GM19099 (cell line): ENCODE results near the gene SH2D4B.

ENCODE experiments used
- POLR2A ChIP-seq: IDR thresholded peaks from 3 replicates; pipeline ENCODE4 v1.6.1; 2011; ENCODE audit warnings: low read depth; ENCODE audit not compliant: insufficient read length; ENCODE audit errors: extremely low read depth

The SH2D4B gene

GRCh38 chr10:80500572-80501380, 36.9 kb upstream of the SH2D4B start:
- no peak for TF ChIP-seq POLR2A

- TF ChIP-seq POLR2A, result no peak
Measured at GRCh38 chr10:80501381-80501912, 36.3 kb upstream of the SH2D4B start.

GRCh38 chr10:80501913-80502521, 35.7 kb upstream of the SH2D4B start:
- no peak for TF ChIP-seq POLR2A

DNA sequence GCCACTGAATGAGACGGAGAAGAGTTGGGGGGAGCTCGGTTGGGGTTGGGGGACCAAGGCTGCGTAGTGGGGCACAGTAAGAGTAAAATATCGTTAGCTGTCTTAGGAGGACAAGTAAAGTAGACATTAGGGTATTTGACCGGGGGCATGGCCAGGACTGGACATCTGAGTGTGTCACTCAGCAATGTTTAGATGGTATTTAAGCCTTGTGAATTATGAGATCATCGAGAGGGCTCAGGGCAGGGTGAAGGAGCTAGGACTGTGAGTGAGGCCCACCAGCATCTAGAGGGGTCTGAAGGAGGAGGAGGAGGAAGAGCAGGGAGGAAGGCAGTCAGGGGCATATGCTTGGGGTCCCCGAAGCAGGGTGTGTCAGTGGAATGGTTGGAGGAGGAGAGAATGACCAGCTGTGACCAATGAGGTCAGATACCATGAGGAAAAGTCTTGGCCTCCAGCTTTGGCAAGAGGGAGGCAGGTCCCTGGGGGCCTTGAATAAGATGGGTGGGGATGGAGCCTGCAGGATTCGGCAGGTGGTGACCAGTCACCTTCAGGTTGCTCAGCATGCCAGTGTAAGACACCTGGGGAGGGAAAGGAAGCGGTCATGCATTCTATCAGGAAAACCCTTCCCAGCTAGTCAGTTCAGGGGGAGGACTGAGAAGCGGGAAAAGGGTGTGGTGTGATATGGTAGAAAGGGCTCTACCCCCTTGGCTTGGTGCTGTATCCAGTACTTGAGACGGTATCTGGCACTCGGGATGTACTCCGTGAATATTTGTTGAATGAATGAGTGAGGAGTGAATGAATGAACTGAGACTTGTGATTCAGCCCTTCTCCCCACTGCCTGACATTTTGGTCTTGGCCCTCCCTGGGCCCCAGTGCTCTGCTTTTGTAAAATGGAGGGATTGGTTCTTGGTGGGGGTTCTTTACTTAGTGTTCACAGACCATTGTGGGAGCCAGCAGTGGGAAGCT, 34.8 kb upstream of the SH2D4B start:
- TF ChIP-seq POLR2A, result no peak

- TF ChIP-seq POLR2A, result no peak
Measured at GRCh38 chr10:80503584-80504157, 34.0 kb upstream of the SH2D4B start.

- TF ChIP-seq POLR2A, result no peak
Measured at GRCh38 chr10:80504158-80504811, 33.4 kb upstream of the SH2D4B start.

DNA sequence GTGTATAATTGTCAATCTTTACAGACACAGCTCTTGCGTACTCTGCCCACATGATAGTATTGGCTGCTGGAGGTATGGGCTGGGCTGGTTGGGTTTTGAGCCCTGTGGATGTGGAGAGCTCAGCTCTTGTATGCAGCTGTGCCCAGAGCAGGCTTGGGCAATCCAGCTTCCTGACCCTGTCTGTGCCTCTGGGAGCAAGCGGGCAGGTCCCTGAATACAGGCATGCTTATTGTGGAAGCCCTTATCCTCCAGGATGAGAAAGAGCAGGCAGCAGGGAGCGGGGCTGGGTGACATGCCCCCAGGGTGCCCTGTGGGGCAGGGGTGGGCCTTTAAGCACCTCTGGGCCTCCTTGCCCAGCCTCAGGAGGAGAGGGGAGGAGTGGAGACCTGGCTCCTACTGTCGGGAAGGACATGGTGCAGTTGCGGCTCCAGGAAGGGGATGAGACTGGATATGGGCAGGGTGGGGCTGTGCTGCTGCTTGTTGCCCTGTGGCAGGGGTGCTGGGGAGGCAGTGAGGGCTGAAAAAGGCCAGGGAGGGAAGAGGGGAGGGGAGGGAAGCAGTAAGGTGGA, 32.7 kb upstream of the SH2D4B start:
- TF ChIP-seq POLR2A, result no peak

GRCh38 chr10:80506189-80506575, 31.5 kb upstream of the SH2D4B start:
- no peak for TF ChIP-seq POLR2A

DNA sequence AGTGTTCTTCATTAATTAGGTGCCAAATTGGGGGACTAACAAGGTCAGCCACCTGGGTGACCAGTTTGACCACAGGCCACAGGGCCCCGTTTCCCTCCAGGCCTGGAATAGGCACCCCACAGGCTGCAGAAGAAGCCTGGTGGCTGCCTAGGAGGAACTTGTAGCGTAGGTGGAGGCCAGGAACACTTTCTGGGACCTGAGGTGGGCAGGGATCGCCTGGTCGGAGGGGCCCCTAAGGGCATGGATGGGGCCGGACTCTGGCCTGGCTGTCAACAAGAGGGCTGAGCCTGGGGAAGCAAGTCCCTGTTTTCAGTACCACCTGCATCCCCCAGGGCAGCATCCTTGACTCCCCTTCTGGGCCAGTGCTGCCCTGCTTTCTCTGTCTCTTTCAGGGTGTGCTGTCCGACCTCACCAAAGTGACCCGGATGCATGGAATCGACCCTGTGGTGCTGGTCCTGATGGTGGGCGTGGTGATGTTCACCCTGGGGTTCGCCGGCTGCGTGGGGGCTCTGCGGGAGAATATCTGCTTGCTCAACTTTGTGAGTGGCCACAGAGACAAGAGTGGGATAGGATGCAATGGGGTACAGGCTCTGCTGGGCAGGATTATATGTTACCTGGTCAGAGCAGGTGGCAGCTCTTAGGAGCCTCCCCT, 30.7 kb upstream of the SH2D4B start:
- TF ChIP-seq POLR2A, result no peak

GRCh38 chr10:80509108-80509402, 28.6 kb upstream of the SH2D4B start:
- no peak for TF ChIP-seq POLR2A

DNA sequence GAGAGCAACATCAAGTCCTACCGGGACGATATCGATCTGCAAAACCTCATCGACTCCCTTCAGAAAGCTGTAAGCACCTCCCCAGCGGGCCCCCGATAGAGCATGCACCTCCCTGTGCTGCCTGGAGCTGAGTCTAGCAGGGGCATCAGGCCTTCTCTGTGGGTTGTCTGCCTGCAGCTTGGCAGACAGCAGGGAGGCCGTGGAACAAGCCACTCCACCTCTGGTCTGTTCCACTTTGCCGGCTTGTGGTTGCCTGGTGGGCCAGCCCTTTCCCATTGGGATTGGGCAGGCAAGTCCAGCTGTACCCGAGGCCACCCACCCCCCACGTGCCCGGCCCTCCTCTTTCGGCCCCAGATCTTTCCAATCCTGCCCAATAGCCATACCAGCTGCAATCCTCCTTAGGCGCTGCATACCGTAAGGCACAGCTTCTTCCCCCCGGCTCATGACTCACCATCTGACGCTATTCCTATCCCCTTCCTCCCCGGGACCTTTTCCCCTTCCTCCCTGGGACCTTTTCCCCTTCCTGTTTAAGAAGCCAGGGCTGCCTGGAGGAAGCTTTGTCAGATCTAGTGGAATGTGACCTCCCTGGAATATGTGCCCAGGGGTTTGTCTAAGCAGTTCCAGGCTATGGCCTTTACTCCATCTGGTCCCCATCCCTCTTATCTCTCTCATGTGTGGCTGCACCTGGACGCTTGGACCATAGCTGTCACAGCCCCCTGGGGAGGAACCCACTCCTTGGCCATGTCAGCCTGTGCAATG, 28.1 kb upstream of the SH2D4B start:
- no peak for TF ChIP-seq POLR2A

- TF ChIP-seq POLR2A, result no peak
Measured at GRCh38 chr10:80512031-80512526, 25.6 kb upstream of the SH2D4B start.

DNA sequence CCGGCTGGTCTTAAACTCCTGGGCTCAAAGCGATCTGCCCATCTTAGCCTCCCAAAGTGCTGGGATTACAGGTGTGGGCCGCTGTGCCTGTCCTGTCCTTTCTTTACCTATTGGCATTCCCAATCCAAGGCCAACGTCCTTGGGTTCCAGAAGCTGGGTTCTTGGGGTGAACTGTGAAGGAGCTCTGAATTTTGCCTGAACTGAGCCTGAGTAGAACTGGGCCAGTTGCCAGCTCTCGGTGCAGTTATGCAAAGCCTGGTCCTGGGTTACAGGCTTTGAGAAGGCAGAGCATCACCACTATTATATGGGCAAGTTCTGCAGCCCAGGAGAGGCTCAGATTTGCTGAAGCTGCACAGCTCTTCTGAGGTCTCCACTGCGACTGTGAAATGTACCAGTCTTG, 24.6 kb upstream of the SH2D4B start:
- TF ChIP-seq POLR2A, result no peak
